ENCODE measurements around the gene LAG3. TPM values are rescaled to one million over a fixed set of nuclear protein-coding genes. Genes with fewer than 3 reads are reported as not detected.

The LAG3 gene
- total RNA-seq, 1 experiment from 2014 or later = 3.3 TPM

- Histone ChIP-seq H3K27me3 (ENCODE audit: insufficient read depth, low read length) (no peaks in the 10 kb centered on the region), H3K9me2 (ENCODE audit: insufficient read depth) (no peaks in the 10 kb centered on the region), H3K4me3 (replicated peaks in 1 of 2; ENCODE audit: low read depth in 1 of 2, low read length in 2 of 2) (no peak overlapping the region), H3K4me1 (ENCODE audit: control insufficient read depth in 1 of 2, insufficient read depth in 2 of 2, low read length in 2 of 2) (peaks cover 11 to 26% of the 10 kb centered on the region in 2 experiments; a peak in 3 of 4 replicates), H3K27ac (ENCODE audit: low read depth, low read length) (no peak overlapping the region), H3K4me2 (ENCODE audit: low read length) (no peak overlapping the region), H4K20me1 (ENCODE audit: insufficient read depth) (no peaks in the 10 kb centered on the region), H3K36me3 (ENCODE audit: control insufficient read depth in 1 of 2, insufficient read depth in 2 of 2, low read length in 2 of 2) (no peaks in the 10 kb centered on the region), H2AFZ (ENCODE audit: low read depth, low read length, poor library complexity, severe bottlenecking) (no peak overlapping the region), H3K9ac (ENCODE audit: low read length) (no peak overlapping the region), H3K79me2 (ENCODE audit: insufficient read depth, low read length) (no peaks in the 10 kb centered on the region), H3K9me3 (ENCODE audit: control insufficient read depth in 1 of 2, insufficient read depth in 1 of 2, low read depth in 1 of 2, low read length in 2 of 2) (no peaks in the 10 kb centered on the region)
- TF ChIP-seq EZH2phosphoT487 (IDR thresholded peaks at IDR 0.05; ENCODE audit: borderline replicate concordance) (no peak), SIN3A (IDR thresholded peaks at IDR 0.05; ENCODE audit: low read depth) (no peak), REST (IDR thresholded peaks at IDR 0.05; ENCODE audit: low read depth) (no peak), ZBTB33 (IDR thresholded peaks at IDR 0.05; ENCODE audit: extremely low read depth, insufficient replicate concordance, low read length) (no peak)
- no TSS peak for BruUV-seq (replicated peaks)
- ChIA-PET CTCF (interaction anchor here (1.0 to 2.5 kb wide), 2 partner anchors 28 to 224 kb away, joined by 3 to 16 read pairs; partner anchors contain the start of gene MLF2), RAD21 (ENCODE audit: low non-redundant PET in 1 of 2, low total read pairs in 2 of 2, uncharacterized antibody in 2 of 2, unreplicated experiment in 2 of 2) (no interaction called here), POLR2A (interaction anchor here (0.9 kb wide), 1 partner anchor 16 kb away, joined by 4 read pairs; the partner anchor contains the start of gene PTMS)
- intact Hi-C loops (cut with micrococcal nuclease) = no loop called here
- ATAC-seq = no peak
- no peak for DNase-seq (ENCODE audit: low read depth, low spot score)
Measured at GRCh38 chr12:6782119-6782518, 9.8 kb downstream of the LAG3 start.

Measured in HCT116 (cell line).